RKO (cell line): Measurements from ENCODE around the gene RABGAP1.
"Not testable (repeated sequence)": the region's sequence is repeated elsewhere in the genome, so short reads cannot be mapped to it uniquely, and the experiment has no call there.

Experiments used
- DNase-seq: peaks from one replicate; pipeline ENCODE4 v3.0.0-alpha.2; 2016; ENCODE audit warnings: low spot score

The RABGAP1 gene

DNA sequence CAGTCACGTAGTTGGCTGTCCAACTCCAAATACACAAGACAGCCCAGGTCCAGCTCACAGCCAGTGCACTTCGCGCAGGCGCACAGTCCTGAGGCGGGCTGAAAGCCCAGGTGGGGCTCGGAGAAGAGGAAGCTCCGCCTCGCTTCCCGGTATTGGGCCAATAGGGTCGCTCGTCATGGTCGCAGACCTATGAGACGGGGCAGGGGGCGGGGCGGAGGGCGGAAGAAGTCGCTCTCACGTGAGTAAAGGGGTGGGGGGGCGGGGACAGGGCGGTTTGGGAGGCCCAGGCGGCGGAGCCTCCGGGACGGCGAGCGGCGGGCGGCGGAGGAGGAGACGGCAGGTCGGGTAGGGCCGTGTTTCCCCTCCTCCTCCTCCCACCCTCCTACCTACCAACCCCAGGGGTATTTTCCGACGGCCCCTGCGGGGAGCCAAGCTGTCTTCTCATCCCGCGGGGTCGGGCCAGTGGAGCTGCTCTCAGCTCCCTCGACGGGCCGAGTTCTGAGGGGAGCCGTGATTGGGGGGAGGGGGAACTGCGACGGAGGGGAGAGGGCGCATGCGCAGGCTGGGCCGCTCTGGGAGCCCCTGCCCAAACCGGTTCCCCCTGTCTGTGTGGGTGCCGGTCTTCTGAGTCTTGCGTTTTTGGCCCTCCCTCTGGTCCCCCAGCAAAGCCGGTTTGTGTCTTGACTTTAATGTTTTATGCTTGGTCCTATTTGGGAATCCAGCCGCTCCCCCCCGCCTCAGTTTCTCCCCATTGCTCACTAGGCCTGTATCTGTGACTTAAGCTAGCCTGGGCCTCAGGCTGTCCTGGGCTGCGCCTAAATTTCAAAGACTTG is at the start of gene RABGAP1:
RABGAP1 (plus strand) TSS at position 272 of the 833 bp plus-strand sequence. CDS start 16,040 bp downstream, outside the sequence.
- DNase-seq: peak; percentile 99

DNA sequence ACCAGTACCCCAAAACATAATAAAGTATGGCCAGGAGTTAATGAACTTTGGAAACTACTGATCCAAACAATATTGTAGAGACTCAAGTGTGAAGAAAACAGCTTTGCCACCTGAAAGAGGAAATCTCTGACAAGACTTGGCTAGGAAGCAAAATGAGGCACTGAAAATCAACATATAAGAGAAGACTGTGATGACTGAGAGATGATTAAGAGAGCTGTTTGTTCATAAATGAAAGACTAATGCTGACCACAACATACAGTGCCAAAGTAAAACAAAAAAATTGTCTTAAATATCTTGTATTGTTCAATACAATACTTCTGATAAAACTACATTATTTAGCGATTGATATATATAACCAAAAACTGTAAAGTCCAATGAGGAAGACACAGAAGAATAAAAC is 42.9 kb upstream of the RABGAP1 start:
- DNase-seq: peak; percentile 70

DNA sequence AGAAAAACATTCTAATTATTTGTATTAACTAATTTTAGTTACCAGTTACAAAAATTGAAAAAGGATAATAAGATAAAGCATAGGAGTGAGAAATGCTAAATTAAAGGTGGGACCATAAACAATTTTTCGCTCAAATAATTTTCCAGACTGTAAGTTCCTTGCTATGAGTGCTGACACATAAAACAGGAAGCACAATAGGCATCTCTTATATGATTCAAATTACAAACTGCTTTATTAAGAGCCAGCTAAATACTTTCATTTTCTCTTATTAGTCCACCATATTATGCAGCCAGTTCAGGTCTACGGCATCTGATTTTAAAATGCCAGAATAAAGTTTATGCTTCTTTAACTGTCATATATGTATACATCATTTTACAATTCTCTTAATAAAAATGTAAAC is 40.0 kb upstream of the RABGAP1 start:
- DNase-seq: peak; percentile 71

DNA sequence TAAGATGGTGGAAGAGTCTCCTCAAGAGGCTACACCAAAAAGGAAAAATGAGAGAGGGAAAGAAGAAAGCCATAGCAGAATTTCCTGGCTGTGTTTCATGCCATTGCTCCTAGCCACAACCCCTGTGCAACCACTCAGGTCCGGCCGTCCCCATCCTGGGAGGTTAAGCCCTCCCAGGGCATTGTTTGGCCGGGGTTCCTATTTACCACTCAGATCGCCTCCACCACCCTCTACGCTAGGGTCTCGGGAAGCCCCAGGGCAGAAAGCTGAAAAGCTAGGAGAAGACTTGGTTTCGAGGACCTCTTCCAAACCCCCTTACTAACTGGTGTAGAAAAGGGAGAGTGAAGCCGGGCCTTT is 36.4 kb upstream of the RABGAP1 start:
- DNase-seq: peak; percentile 75

DNA sequence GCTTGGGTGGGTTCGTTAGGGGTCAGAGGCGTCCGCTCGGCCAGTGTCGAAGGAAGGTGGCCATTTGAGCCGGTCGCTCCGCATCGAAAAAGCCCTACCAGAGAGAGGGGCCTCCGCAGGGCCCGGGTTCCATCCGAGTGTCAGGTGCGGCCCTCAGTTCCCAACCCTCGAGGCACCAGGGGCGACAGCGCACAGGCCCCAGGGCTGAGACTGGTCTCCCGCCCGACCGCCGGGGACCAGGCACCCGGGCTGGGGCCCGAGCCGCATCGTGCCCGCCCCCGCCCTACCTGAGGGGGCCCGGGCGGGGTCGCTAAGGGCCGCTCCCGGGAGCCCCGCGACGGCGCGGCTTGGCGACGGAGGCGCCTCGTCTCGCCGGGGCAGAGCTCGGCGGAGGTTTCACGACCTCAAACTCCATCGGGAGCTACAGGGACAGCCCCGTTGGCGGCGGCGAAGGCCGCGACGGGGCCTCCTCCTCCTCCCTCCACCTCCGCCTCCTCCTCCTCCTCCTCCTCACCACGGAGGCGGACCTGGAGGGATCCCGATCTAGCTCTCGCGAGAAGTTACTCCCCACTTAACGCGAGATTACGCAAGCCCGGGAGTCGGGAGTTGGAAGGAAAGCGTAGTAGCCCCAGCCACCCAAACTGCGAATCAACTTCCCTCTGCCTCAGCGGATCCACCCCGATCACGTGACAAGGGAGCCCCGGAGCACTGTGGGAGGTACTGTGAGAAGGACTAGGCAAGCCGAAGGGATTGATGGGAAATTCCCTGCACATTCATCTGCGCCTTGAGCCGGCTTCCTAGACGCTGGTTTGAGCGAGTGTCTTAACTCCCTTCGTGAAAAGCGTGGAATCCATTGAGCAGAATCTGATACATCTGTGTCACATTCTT is 35.8 kb upstream of the RABGAP1 start, which contains the start of gene RC3H2:
RC3H2 (minus strand) TSS at position 537 of the 888 bp plus-strand sequence. CDS start 7,850 bp downstream, outside the sequence.
- DNase-seq: peak; percentile 100

DNA sequence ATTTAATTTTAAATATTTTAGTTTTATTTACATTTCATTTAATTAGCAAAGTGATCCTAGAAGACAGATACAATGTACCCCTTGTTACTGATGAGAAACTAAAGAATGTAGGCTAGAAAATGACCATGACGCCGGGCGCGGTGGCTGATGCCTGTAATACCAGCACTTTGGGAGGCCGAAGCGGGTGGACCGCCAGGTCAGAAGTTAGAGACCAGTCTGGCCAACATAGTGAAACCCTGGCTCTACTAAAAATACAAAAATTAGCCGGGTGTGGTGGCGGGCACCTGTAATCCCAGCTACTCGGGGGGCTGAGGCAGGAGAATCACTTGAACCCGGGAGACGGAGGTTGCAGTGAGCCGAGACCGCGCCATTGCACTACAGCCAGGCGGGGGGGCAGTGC is 34.7 kb upstream of the RABGAP1 start:
- not testable (repeated sequence) for DNase-seq

DNA sequence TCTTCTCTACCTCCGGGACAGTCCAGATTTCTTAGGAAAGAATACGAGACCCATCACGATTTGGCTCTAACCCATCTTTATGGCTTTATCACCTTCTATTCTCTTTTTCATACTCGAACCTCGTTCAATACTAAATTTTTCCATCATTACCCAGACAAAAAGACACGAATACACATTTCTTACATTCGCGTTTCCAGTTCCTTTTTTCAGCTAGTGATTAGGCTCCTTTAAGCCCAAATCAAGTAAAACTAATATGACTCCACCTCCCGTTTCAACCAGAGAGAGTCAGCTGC is 28.2 kb upstream of the RABGAP1 start:
- DNase-seq: no peak

DNA sequence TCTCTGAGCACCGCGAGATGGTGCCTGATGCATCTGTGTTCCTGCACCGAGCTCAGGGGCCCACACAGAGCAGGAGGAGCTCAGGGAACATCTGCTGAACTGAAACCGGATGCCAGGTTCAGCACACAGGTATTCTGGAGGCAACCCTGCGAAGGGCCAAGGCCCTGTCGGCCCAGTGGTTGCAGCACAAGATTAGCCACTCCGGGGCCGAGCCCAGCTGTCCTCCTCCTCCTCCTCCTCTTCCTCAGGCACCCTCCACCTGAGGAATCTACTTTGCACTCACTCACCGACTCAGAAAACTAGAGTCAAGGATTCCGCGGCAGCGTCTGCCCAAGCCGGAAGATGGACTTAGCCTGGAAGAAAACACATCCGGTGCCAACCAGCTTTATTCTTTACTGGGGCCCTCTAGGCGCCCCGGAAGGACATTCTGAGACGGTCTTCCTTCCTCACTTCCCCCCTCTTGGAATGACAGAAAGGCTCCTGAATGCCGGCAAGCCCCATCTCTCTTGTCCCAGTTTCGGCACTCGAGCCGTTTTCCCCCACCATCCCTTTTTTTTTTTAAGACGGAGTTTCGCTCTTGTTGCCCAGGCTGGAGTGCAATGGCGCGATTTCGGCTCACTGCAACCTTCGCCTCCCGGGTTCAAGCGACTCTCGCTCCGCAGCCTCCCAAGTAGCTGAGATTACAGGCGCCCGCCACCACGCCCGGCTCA is 27.7 kb upstream of the RABGAP1 start, which contains the start of gene ZBTB6:
ZBTB6 (minus strand) TSS at position 360 of the 710 bp plus-strand sequence. CDS start 1,251 bp downstream, outside the sequence.
- DNase-seq: peak; percentile 96

DNA sequence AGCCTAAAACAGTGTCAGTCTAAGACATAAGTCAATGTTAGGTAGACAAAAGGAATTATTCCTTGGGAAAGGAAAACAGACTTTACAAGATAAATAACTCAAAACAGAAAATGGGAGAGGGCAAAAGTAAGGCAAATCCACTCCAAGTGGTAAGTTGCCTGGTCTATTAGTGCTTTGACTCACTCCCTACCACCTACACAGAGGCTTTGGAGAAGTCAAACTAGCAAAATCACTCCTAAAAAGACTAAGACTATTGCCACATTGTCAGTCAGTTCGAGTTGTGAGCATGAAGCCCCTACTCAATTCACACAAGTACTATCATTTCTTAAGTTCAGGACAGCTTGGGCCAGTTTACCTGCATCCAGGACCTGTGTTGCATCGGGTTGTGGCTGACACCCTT is 22.5 kb upstream of the RABGAP1 start:
- DNase-seq: no peak

DNA sequence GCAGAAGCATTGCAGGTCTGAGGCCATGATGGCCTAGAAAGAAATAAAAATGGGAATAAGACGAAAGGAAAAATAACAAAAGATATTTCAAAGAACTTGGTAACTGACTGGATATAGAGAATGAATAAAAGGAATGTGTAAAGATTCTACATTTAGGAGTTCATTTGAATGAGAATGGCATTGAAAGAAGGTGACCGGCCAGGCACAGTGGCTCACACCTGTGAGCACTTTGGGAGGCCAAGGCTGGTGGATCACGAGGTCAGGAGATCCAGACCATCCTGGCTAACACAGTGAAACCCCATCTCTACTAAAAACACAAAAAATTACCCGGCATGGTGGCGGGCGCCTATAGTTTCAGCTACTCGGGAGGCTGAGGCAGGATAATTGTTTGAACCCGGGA is 18.1 kb upstream of the RABGAP1 start:
- no peak for DNase-seq

DNA sequence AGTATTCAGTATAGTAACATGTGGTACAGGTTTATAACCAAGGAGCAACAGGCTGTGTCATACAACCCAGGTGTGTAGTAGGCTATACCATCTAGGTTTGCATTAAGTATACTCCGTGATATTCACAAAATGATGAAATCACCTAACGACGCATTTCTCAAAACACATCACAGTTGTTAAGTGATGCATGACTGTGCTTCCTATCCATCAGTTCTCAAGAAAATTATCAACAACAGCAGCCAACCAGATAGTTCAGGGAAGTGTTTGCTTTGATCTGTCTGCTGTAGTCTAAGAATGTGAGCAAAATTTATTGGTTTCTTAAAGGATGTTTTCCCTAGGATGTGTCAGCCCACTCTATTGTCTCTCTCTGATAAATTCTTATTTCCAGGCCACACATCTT is 16.9 kb upstream of the RABGAP1 start:
- DNase-seq: no peak

DNA sequence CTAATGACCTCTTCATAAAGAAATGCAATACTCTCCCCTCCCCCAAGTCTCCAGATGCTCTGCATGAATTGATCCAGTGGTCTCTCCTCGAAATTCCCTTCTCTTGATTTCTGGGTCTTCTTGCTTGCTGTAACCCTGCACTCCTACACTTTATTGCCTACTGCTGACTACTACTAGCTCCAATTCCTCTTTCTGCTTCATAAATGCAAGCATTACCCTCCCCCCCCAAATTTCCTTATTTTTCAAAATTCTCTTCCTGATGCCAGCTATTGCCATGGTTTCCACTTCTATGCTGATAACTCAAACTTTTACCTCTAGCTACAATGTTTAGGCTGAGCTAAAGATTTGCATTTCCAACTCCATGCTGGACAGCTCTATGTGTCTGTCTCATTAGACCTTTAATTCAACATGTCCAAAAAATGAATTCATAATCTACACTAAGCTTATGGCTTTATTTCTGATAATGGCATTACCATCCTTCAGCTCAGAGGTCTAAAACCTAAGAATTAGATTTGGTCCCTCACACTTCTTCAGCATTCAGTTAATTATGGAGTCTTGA is 10.9 kb upstream of the RABGAP1 start:
- DNase-seq: no peak

DNA sequence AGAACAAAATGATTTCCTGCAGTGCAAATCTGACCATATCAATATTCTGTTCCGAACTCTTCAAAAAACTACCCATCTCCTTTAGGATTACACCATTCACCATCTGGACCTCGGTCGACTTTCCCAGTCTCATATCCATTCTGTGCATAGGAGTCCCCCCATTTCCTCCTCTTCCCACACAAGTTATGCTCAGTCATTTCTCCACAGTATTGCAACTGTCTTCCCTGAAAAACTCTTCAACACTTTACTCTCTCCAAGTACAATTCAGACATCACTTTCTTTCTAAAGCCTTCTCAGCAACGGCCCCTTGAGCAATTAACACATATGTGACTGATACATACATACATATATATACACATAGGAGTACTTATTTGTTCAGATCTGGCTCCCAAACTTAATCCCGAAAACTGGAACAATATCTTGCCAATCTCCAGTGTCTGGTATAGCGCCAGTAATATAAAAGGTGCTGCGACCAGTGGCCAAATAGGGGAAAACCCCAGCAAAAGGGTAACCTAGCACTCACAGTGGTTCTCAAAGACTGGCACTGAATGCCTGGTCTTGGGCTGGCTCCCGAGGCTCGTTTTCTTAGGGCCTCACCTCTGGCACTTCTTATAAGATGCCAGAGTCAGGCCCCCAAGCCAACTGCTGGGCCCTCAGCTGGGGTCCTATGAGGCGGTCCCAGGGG is 10.1 kb upstream of the RABGAP1 start:
- DNase-seq: peak; percentile 78

DNA sequence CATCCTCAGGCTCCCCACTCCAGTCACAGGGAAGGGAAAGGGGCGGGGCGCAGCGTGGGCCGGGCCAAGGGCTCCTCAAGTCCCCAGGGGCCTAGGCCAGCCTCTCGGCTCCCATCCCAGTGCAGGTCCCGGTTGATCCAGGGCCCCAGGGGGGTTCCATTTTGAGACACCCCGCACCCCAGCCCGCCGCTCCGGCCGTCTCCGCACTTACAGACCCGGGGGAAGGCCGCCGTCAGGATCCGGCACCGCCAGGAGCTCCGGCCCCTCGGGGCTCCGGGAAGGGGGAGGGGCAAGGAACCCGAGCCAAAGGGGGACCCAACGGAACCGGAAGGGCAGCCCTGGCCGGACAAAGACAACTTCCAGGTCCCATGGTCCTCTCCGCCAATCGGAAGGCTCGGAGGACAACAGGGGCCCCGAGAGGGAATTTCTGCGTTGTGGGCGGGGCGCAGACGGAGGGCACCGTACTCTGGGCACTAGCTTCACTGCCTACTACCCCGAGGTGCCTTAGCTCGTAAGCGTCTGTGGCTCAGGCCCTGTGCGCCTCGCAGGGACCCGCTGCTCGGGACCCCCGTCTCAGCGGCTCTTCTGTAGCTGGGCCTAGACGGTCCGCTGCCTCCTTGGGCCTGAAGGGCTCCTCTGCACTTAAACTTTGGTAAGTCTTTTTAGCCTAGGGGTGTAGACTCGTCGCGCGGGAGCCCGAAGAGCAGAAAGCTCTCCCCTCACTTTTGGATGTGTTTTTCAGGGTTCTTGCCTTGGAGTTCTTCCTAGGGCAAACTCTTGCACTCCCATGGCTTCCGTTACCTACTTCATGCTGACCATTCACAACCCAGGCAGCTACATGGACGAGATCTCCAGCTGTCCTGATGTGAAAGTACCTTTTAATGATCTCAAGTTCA is 9.3 kb upstream of the RABGAP1 start, which contains the start of gene ZBTB26:
ZBTB26 (minus strand) TSS at position 287 of the 896 bp plus-strand sequence. CDS start 11,578 bp downstream, outside the sequence.
- peak; percentile 97 for DNase-seq

DNA sequence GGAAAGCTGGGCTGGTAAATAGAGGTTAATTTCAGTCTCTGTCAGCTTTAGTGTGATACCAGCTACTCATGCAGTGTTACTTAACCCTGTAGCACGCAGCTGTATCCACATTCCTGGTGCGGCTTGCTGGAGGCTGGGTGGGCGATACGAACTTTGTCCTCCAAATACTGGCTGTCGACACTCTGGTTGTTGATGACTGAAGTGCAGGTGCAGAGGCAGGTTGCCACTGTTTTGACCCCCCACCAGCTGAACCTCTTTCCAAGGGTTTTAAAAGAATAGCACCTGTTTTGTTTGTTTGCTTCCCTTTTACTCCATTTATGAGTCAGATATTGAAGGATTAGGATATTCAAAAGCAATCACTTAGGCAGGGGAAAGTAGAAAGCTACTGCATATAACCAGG is 4.4 kb upstream of the RABGAP1 start:
- DNase-seq: no peak

DNA sequence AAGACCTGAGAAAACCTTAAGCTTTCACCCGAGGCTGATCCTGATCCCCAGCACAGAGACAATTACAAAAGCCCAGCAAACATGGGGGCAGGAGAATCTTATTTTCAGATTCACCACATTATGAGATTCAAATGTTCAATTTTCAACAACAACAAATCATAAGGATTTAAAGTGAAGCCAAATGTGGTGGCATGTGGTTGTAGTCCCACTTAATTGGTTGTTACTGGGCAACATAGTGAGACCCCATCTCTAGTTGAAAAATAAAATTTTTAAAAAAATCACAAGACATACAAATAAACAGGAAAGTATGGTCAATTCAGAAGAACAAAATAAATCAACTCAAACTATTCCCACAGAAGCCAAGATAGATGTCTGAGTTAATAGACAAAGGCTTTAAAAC is 3.9 kb upstream of the RABGAP1 start:
- DNase-seq: no peak

DNA sequence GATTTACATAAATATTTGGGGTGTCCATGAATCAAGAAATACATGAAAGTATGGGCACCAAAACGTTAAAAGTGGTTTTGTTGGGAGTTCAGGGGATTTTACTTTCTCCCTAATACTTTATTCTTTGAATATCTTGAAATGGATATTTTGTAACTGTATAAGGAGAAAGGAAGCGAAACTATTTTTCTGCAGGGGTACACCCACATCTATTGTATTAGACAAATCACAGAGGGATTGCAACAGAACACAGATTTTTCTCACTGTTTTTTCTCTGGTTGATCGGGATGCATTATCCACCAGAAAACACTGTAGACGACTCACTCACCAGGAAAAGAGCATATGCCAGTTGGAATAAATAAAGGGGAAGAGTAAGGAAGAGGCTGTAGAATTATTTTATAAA is 1.2 kb upstream of the RABGAP1 start:
- no peak for DNase-seq

DNA sequence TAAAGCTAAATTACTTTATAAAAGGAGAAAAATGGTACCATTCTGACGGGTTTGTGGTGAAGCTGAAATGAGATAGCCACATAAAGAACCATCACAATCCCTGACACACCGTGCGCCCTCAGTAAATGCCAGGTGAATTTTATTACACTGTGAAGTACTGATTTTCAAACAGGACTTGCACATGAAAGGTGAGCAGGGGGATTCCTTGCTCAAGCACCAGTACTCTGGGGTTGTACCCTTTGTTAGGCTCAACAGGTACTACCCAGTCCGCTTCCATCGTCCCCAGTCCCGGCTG is 419 bp upstream of the RABGAP1 start:
- no peak for DNase-seq

DNA sequence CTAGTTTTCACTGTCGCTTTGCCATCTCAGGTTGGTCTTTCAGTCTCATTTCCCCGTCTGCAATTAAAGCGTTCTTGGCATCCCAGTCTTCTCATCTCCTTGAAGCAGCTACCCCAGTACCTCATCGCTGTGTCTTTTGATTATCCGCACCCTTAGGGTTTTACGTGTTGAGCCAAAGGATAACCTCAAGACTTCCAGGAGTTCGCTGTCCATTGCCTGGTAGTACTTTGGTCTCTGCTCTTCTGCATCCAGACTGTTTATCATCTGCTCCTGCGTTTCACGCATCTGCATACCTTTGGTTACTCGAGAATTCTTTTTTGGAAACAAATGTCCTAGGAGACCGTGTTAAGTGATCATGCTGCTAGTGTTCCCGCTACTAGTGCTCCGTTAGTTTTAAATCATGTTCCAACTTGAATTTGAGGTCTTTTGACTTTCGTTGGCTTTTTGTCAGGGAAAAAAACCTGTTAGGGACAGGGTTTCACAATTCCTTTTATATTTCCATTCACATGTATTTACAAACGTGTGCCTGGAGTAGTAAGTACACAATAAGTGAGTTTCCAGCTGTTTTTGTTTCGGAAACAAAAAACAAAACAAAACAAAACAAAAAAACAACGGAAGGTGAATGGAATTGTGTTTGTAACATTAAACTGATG is 888 bp downstream of the RABGAP1 start:
- peak; percentile 65 for DNase-seq
